OCI-LY1 (cell line): ENCODE measurements around the gene LAIR2.
"Not testable (repeated sequence)": the region's sequence is repeated elsewhere in the genome, so short reads cannot be mapped to it uniquely, and the experiment has no call there.

Experiments used
- CTCF ChIP-seq: fragments of 200-600 bp; sonication (generic), shearing (Covaris generic); IDR thresholded peaks from 2 replicates; pipeline ENCODE4 v1.5.1; 2017; ENCODE audit warnings: mild to moderate bottlenecking, antibody characterized with exemption, low read length, moderate library complexity, mixed read lengths
- EZH2 ChIP-seq: fragments of 200-600 bp; sonication (generic), shearing (Covaris generic); IDR thresholded peaks from 2 replicates; pipeline ENCODE4 v1.8.0; 2017; ENCODE audit warnings: borderline replicate concordance, mixed run types, mild to moderate bottlenecking, antibody characterized with exemption, low read length, moderate library complexity, mixed read lengths

- TF ChIP-seq CTCF, EZH2: not testable (repeated sequence)
These were observed 7.3 kb upstream of the LAIR2 start for GRCh38 chr19:54495284-54495683.
